Right kidney (tissue), 1 donor: ENCODE data around the gene TTYH2.

Experiments
- DNase-seq: peaks from one replicate; pipeline ENCODE4 v3.0.0-alpha.2; 2016

Gene TTYH2

GRCh38 chr17:74215342-74215727 lies 2.0 kb downstream of the TTYH2 start:
- DNase-seq, result no peak

GRCh38 chr17:74216505-74216904 lies 3.1 kb downstream of the TTYH2 start:
- no peak for DNase-seq

- DNase-seq, result no peak
These were observed 3.8 kb downstream of the TTYH2 start for GRCh38 chr17:74217037-74217730.

- no peak for DNase-seq
These were observed 4.5 kb downstream of the TTYH2 start for GRCh38 chr17:74217888-74218287.

- DNase-seq, result no peak
These were observed 5.1 kb downstream of the TTYH2 start for GRCh38 chr17:74218436-74218835.

GRCh38 chr17:74219576-74220133 lies 6.3 kb downstream of the TTYH2 start:
- no peak for DNase-seq

GRCh38 chr17:74220219-74220618 lies 6.8 kb downstream of the TTYH2 start:
- DNase-seq, result no peak

- no peak for DNase-seq
These were observed 7.8 kb downstream of the TTYH2 start for GRCh38 chr17:74220946-74221818.

GRCh38 chr17:74222399-74222798 lies 9.0 kb downstream of the TTYH2 start:
- no peak for DNase-seq

- no peak for DNase-seq
These were observed 10.5 kb downstream of the TTYH2 start for GRCh38 chr17:74223901-74224300.

- no peak for DNase-seq
These were observed 11.8 kb downstream of the TTYH2 start for GRCh38 chr17:74224959-74225725.

- DNase-seq, result no peak
These were observed 12.9 kb downstream of the TTYH2 start for GRCh38 chr17:74226252-74226651.

GRCh38 chr17:74227271-74228080 lies 14.1 kb downstream of the TTYH2 start:
- DNase-seq, result no peak

- no peak for DNase-seq
These were observed 15.1 kb downstream of the TTYH2 start for GRCh38 chr17:74228306-74228978.

- DNase-seq, result no peak
These were observed 17.5 kb downstream of the TTYH2 start for GRCh38 chr17:74230896-74231295.

- DNase-seq, result no peak
These were observed 18.8 kb downstream of the TTYH2 start for GRCh38 chr17:74231928-74232907.

- no peak for DNase-seq
These were observed 20.6 kb downstream of the TTYH2 start for GRCh38 chr17:74233937-74234336.

- DNase-seq, result no peak
These were observed 21.1 kb downstream of the TTYH2 start for GRCh38 chr17:74234486-74234885.

- DNase-seq, result no peak
These were observed 21.7 kb downstream of the TTYH2 start for GRCh38 chr17:74235040-74235581.
